Ishikawa (cell line): Measurements from ENCODE around the gene GATA3.

Experiments
- EP300 ChIP-seq: IDR thresholded peaks from 2 replicates; pipeline ENCODE4 v1.6.1; 2012; ENCODE audit warnings: borderline replicate concordance
- FOXM1 ChIP-seq: IDR thresholded peaks from 2 replicates; pipeline ENCODE4 v1.6.1; 2012; ENCODE audit warnings: low read depth, borderline replicate concordance
- NFIC ChIP-seq: IDR thresholded peaks from 2 replicates; pipeline ENCODE4 v1.6.1; 2012
- RAD21 ChIP-seq: IDR thresholded peaks from 2 replicates; pipeline ENCODE4 v1.6.1; 2012; ENCODE audit warnings: low read depth
- TAF1 ChIP-seq: IDR thresholded peaks from 2 replicates; pipeline ENCODE4 v1.6.1; 2012; ENCODE audit warnings: low read depth, mild to moderate bottlenecking
- TCF12 ChIP-seq: IDR thresholded peaks from 2 replicates; pipeline ENCODE4 v1.6.1; 2012; ENCODE audit warnings: low read depth
- TEAD4 ChIP-seq: IDR thresholded peaks from 2 replicates; pipeline ENCODE4 v1.6.1; 2012
- YY1 ChIP-seq: IDR thresholded peaks from 2 replicates; pipeline ENCODE4 v1.6.1; 2012; ENCODE audit warnings: low read depth
- TF ChIP-seq, protein P1 (sequence below): IDR thresholded peaks from 2 replicates; pipeline ENCODE4 v1.6.1; 2012
- TF ChIP-seq, protein P2 (sequence below): IDR thresholded peaks from 2 replicates; pipeline ENCODE4 v1.6.1; 2012; ENCODE audit warnings: low read depth, mild to moderate bottlenecking

DNA sequence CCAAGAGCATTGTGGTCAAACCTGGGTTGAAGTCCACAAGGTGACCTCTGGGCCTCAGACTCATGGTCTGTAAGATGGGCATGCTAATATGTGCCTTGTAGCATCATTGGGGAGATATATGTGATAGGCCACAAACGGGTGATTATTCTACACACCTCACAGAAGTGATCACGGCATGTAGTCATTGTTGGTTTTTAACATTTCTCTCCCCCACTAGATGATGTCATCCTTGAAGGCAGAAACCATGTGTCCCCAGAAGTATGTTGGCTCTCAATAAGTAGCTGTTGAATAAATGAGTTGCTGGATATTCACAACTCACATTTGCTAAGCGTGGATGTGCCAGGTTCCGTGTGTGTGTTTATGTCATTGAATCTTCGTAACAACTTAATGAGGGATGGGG is 42.4 kb downstream of the GATA3 start:
- no peak for TF ChIP-seq TEAD4
- no peak for TF ChIP-seq RAD21
- TF ChIP-seq NFIC: no peak
- TF ChIP-seq, protein P1, sequence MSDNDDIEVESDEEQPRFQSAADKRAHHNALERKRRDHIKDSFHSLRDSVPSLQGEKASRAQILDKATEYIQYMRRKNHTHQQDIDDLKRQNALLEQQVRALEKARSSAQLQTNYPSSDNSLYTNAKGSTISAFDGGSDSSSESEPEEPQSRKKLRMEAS: no peak
- TF ChIP-seq EP300: no peak
- no peak for TF ChIP-seq TCF12
- TF ChIP-seq, protein P2, sequence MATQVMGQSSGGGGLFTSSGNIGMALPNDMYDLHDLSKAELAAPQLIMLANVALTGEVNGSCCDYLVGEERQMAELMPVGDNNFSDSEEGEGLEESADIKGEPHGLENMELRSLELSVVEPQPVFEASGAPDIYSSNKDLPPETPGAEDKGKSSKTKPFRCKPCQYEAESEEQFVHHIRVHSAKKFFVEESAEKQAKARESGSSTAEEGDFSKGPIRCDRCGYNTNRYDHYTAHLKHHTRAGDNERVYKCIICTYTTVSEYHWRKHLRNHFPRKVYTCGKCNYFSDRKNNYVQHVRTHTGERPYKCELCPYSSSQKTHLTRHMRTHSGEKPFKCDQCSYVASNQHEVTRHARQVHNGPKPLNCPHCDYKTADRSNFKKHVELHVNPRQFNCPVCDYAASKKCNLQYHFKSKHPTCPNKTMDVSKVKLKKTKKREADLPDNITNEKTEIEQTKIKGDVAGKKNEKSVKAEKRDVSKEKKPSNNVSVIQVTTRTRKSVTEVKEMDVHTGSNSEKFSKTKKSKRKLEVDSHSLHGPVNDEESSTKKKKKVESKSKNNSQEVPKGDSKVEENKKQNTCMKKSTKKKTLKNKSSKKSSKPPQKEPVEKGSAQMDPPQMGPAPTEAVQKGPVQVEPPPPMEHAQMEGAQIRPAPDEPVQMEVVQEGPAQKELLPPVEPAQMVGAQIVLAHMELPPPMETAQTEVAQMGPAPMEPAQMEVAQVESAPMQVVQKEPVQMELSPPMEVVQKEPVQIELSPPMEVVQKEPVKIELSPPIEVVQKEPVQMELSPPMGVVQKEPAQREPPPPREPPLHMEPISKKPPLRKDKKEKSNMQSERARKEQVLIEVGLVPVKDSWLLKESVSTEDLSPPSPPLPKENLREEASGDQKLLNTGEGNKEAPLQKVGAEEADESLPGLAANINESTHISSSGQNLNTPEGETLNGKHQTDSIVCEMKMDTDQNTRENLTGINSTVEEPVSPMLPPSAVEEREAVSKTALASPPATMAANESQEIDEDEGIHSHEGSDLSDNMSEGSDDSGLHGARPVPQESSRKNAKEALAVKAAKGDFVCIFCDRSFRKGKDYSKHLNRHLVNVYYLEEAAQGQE: no peak
- no peak for TF ChIP-seq FOXM1
- TF ChIP-seq TAF1: no peak
- TF ChIP-seq YY1: no peak
